ENCODE results near the gene CLIC4.
"Not testable (repeated sequence)": the region's sequence is repeated elsewhere in the genome, so short reads cannot be mapped to it uniquely, and the experiment has no call there.

The CLIC4 gene

DNA sequence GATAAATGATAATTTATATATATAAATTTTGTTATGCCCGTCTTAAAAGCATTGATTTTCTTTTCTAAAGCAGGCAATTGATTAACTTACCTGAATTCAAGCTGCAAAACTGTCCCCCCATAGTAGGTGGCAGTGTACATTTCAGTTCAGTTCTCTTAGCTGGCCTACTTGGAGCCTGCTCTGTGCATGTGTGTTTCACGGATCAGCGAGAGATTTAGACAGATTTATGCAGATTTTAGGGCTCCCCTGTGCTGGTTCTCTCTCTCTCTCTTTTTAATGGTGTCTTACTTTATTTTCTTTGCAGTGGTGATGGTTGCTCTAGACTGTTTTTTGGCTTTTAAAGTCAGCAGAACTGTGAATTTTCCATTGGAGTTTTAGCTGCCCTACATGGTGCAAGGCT lies 30.7 kb downstream of the CLIC4 start:
- no peak for FAIRE-seq

DNA sequence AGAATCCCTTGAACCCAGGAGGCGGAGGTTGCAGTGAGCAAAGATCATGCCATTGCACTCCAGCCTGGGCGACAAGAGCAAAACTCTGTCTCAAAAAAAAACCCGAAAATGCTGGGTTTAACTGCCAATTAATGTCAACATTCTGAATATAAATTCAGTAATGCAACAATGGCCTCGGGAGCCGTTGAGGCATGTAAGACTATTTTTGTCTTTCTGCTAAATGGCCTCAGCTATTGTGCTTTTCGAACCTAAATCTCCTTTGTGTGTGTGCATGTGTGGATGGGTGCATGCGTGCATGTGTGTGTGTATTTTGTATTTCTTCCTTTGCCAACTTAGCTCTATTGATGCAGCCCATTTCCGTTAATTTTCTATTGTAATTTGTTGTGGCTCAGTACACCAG lies 31.6 kb downstream of the CLIC4 start:
- no peak for FAIRE-seq

DNA sequence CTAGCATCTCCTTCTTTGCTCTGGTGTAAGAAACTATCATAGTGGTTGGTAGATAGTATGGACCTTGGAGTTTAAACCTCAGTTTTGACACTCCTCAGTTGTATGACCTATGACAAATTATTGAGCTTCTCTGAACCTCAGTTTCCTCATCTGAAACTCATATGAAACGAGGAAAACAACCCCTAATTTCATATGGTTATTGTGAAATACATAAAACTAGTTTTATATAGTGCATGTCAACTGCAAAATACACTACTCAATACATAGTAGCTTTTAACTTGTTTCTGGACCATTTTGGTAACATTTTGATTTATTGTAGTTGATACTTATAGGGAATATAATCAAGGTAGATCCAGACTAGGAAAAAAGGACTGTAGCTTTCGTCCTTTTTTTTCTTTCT lies 32.9 kb downstream of the CLIC4 start:
- no peak for FAIRE-seq

DNA sequence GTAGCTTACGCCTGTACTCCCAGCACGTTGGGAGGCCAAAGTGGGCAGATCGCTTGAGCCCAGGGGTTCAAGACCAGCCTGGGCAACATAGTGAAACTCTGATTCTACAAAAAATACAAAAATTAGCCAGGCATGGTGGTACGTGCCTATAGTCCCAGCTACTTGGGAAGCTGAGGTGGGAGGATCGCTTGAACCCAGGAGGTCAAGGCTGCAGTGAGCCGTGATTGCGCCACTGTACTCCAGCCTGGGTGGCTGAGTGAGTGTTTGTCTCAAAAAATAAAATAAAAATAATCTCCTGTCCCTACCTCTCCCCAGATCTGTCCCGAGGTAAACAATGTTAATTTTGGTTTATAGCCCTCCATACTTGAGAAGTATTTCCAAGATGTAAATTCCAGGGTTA lies 34.0 kb downstream of the CLIC4 start:
- not testable (repeated sequence) for FAIRE-seq

DNA sequence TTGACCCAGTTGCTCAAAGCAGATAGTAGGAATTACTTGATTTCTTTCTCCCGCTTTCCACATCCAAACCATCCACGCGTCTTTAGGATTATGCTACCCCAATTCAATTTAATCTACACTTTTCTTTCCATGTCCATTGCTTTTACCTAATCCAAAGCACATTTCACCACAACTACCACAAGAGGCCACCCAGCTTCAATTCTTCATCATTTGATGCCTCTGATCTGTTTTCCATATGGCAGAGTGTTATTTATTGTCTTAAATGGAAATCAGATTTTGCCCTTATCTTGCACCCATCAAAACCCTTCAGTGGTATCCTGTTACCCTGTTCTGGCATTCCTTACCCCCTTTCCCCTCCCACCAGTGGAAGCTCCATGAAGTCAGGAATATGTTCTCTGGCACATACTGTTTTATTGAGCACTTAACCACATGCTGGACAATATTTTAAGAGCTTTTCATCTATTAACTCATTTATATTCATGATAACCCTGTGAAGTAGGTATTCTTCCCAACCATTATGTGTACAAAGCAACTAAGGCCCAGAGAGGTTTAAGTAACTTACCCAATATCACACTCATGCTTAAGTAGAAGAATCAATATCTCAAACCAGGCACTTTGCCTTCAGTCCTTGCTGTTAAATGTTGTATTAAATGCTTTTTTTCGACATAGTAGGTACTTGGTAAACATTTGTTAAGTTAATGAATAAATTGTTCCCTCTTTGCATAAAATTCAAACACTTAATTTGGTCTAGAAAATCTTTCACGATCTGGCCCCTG lies 34.6 kb downstream of the CLIC4 start:
- no peak for FAIRE-seq

DNA sequence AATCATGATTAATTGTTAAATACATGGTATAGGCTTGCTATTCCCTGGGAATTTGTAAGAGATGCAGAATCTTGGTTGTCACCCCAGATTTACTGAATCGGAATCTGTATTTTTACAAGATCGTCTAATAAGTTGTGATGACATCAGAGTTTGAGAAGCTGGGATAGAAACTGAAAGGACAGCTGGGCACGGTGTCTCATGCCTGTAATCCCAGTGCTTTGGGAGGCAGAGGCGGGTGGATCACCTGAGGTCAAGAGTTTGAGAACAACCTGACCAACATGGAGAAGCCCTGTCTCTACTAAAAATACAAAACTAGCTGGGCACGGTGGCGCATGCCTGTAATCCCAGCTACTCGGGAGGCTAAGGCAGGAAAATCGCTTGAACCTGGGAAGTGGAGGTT lies 35.4 kb downstream of the CLIC4 start:
- FAIRE-seq, result not testable (repeated sequence)

DNA sequence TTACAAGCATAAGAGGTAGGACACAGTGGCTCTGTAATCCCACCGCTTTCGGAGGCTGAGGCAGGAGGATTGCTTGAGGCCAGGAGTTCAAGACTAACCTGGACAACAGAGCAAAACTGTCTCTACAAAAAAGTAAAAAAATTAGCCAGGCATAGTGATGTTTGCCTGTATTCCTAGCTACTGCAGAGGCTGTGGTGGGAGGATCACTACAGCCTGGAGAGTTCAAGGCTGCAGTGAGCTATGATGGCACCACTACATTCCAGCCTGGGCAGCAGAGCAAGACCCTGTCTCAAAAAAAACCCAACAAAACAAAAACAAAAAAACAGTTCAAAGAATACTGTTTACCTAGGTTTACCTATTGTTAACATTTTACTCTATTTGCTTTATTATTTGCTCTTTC lies 37.4 kb downstream of the CLIC4 start:
- FAIRE-seq, result no peak

DNA sequence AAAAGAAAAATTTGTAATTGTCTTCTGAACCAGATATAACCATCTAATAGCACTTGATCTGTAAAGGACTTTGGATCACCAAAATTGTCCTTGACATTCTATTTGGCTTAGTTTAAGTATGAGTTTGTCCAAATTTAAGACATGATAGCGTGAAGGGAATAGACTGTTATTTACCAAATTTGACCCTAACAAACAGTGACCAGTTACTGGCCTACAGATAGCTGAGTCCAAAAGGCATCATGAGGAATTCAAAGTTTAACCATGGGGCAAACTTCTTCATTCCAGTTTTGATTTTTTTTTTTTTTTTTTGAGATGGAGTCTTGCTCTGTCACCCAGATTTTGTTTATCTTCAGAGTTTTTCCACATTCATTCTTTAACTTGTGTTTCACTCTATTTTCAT lies 38.5 kb downstream of the CLIC4 start:
- no peak for FAIRE-seq

DNA sequence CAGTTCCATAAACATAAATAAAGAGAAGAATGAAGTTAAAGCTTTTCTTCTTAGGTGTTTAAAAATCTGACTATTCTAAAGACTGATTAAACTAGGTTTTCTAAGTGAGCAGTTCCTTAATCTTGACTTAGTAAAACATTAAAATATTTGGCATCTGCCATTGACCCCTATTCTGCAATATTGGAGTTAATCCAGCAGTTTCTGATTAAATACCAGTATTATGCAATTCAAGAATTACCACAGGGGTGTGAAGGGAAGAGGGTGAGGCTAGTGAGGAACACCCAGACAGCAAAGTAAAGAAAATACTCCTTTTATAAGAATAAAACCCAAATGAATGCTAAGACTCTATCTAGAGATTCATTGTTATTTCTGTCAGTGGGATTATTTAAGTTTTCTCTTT lies 40.9 kb downstream of the CLIC4 start:
- FAIRE-seq, result no peak

DNA sequence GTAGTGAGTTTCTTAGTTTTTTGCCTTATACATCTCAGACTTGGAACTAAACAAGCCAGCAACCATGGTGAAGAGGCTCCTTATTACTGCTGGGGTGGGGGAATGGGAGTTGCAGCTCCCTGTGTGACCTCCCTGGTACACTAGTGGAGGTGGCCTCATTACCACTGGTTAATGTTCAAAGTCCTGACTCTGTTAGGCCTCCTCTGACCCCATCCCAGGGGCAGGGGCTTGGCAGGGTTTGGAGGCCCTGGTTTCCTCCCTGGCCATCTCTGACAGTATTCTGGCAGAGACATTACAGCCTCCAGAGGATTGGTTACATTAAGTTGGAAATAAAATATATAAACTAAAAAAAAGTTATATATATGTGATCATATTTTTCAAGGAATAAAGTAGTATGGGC lies 45.2 kb downstream of the CLIC4 start:
- FAIRE-seq, result no peak

DNA sequence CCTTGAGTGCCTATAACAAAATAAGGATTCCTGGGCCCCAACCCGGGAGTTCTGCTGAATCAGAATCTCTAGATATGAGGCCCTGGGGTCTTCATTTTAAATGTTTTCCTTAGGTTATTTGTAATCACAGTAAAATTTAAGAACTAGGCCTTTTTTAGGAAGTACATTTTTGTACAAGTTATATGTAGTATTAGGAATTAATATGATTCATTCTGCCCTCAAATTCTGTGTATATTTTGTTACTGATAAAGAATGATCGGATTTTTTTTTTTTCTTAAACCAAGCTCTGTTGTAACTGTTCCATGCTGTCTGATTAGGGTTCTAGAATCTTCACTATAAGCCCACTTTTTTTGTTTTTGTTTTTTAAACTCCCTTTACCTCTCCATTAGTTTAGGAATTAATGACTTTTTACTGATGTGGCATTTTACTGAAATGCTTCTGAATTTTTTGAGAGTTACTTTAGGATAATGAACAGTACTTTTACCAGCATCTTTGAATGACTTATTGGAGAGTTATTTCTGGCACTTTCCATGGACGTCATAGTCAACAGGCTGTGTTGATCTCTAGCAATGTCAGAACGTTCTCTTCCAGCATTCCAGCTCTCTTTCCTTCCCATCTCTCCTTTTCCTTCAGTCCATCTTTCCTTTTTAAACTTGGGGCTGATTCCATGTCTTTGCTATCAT lies 48.3 kb downstream of the CLIC4 start:
- no peak for FAIRE-seq

DNA sequence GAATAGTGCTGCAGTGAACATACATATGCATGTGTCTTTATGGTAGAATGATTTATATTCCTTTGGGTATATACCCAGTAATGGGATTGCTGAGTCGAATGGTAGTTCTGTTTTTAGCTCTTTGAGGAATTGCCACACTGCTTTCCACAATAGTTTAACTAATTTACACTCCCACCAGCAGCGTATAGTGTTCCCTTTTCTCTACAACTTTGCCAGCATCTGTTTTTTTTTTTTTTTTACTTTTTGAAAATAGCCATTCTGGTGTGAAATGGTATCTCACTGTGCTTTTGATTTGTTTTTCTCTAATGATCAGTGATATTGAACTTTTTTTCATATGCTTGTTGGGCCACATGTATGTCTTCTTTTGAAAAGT lies 48.9 kb downstream of the CLIC4 start:
- FAIRE-seq, result not testable (repeated sequence)

DNA sequence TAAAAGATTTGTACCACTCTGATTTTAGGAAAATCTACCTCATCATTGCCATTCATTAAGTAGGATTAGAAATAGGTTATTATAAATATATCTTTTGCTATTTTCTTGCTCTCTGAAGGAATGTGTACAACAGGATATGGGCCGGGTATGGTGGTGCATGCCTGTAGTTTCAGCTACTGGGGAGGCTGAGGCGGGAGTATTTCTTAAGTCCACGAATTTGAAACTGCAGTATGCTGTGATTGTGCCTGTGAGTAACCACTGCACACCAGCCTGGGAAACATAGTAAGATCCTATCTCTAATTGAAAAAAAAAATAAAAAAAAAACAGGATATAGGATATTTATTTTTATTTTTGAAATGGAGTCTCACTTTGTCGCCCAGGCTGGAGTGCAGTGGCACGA lies 50.0 kb downstream of the CLIC4 start:
- FAIRE-seq, result no peak

DNA sequence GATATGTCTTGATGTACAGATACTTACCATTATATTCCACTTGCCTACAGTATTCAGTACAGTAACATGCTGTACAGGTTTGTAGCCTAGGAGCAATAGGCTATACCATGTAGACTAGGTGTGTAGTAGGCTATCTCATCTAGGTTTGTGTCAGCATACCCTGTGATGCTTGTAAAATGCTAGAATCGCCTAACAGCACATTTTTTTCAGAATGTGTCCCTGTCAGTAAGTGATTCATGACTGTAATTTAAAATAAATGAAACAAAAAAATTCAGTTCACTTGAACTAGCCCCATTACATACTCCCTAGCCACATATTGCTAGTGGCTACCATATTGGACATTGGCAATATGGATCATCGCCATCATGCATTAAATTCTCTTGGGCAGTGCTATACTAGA lies 51.3 kb downstream of the CLIC4 start:
- FAIRE-seq, result no peak

DNA sequence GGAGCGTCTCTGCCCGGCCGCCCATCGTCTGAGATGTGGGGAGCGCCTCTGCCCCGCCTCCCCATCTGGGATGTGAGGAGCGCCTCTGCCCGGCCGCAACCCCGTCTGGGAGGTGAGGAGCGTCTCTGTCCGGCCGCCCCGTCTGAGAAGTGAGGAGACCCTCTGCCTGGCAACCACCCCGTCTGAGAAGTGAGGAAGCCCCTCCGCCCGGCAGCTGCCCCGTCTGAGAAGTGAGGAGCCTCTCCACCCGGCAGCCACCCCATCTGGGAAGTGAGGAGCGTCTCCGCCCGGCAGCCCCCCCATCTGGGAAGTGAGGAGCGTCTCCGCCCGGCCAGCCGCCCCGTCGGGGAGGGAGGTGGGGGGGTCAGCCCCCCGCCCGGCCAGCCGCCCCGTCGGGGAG lies 54.0 kb downstream of the CLIC4 start:
- not testable (repeated sequence) for FAIRE-seq

DNA sequence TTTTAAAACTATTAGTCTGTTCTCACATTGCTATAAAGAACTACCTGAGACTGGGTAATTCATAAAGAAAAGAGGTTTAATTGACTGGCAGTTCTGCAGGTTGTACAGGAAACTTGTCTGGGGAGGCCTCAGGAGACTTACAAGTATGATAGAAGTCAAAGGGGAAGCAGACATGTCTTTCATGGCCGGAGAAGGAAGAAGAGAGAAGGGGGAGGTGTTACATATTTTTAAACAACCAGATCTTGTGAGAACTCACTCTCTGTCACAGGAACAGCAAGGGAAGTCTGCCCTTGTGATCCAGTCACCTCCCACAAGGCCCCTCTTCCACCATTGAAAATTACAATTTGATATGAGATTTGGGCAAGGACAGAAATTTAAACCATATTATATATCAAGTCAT lies 55.9 kb downstream of the CLIC4 start:
- FAIRE-seq, result no peak

DNA sequence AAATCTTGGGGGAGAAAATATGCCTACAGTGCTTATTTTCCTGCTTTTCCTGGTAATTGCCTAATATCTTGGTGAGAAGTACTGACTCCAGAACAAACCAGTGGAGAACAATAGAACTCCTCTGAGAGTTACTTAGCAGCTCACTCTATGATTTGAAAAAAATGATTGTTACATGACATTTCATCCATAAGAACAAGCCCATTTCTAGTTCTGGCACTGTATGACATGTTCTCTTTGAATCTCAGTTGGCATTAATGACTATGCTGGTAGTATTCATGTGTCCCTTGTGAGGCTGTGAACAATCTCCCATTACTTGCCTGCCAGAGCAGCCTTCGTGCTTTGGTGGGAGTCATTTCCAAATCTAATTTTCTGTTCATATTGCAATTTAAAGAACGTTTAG lies 58.0 kb downstream of the CLIC4 start:
- FAIRE-seq, result no peak

DNA sequence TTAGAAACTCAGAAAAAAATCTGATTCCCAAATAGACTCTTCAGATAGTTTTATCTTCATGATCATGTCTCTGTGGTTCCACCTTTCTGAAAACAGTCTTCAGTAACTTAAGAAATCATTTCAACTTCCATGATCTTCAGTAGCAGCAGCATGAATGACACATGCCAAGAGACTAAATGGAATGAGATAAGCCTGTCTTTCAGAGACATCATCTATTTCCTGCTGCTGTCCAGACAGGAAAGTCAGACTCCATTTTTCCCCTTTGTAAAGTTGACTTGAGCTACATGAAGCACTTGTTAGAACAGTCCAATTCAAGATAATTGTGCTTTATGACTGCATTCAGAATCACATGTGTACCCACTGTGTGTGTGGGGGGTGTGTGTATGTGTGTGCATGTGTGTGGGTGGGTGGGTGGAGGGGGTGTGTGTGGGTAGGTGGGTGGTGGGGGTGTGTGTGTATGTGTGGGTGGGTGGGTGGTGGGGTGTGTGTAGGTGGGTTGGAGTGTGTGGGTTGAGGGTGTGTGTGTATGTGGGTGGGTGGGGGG lies 58.8 kb downstream of the CLIC4 start:
- FAIRE-seq, result no peak

DNA sequence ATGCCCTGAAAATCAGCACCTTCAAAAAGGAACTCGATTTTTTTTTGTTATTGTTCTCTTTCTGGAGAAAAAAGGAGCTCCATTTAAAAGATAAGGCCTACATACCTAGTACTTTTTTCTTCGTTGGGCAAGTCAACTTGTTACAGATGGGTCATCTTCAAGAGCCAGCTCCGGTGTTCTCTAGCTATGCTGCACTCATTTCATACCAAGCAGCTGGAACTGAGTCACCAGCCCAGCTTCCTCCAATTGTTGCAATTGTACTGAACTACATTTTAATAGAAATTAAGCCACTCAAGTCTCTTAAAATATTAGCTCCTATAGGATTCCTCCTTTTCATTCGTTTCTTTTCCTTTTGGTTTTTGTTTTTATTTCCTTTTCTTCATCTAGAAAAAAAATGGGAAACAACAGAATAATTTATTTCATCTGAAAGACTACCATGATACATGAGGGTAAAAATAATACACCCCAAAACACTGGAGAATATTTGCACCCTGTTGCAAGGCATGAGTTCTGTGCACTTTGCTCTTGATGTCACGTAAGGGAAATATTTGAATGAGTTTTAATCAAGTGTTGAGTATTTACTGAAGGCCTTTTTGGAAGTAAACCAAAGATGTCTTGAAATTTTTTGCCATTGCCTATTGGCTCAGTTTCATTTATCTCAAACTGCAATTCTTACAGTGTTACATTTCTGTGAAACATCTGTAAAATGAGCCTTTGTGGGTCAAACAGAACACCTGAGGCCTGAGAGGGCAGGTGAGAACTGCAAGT lies 60.5 kb downstream of the CLIC4 start:
- no peak for FAIRE-seq

DNA sequence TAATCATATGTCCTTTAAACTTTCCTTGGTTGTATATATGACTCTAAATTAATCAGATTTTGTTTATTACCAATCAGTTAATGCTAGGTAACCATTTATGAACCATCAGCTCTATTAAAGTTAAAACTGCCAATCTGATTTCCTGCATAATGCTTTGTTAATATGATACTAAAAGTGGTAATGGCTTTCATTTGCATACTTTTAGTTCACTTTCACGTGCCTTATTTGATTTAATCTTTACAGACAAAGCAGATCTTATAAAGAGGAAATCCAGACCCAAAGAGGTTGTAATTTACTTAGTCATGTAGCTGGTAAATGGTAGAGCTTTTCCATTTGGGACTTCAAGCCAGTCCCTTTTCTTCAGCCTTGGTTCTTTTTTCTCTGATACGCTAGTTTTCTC lies 61.3 kb downstream of the CLIC4 start:
- FAIRE-seq, result no peak

DNA sequence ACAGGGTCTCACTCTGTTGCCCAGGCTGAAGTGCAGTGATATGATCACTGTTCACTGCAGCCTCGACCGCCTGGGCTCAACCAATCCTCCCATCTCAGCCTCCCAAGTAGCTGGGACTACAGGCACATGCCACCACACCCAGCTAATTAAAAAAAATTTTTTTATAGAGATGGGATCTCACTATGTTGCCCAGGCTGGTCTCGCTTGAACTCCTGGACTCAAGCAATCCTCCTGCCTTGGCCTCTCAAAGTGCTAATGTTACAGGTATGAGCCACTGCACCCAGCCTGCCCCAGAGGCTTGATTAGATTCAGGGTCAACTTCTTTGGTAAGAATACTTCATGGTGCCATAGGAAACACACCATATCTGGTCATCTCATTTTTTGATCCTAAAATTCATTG lies 66.2 kb downstream of the CLIC4 start:
- not testable (repeated sequence) for FAIRE-seq

DNA sequence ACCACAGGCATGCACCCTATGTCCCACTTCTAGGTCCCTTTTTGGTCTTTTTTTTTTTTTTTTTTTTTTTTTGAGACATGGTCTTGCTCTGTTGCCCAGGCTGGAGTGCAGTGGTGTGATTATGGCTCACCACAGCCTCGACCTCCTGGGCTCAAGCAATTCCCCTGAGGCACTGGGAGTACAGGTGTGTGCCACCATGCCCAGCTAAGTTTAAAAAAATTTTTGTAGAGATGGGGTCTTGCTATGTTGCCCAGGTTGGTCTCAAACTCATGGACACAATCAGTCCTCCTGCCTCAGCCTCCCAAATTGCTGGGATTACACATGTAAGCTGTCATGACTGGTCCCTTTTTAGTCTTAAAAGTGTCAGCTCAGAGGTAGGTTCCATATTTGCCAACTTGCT lies 75.0 kb downstream of the CLIC4 start:
- FAIRE-seq, result not testable (repeated sequence)

DNA sequence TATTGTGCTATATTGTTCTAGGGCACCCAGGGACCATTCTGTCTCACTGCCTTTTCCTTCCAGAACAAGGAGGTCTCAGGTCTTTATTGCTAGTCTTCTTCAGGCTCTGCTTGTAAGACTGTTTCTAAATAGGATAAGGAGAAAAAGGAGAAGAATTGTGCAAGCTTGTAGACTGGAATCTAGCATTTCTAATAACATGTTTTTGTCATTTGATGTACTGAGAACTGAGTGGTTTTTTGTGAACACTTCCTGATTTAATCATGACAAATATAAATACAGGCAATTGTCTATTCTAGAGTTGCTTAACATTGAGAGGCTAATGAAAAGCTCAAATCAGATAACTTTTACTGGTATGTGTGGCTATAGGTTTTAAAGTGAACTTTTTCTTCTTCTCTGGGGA lies 77.6 kb downstream of the CLIC4 start:
- FAIRE-seq, result no peak

DNA sequence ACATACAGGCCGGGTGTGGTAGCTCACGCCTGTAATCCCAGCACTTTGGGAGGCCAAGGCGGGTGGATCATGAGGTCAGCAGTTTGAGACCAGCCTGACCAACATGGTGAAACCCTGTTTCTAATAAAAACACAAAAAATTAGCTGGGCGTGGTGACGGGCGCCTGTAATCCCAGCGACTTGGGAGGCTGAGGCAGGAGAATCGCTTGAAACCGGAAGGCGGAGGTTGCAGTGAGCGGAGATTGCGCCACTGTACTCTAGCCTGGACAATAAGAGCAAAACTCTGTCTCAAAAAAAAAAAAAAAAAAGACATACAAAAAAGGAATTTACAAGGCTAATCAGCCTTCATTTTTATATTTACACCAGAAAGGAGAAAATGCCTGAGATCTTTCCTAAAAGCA lies 78.2 kb downstream of the CLIC4 start:
- FAIRE-seq, result not testable (repeated sequence)

Data from islet of Langerhans (tissue), 1 donor.